T-helper 1 cell treated with Interleukin-12 subunit alpha and Interleukin-12 subunit beta and Interleukin-4 antibody, amounts not matched to agents 30 μg/mL and 1 μg/mL, for 36 hours (primary cell): ENCODE measurements around the gene BRF1.

Source experiments
- H3K27ac Mint-ChIP-seq: one replicate; pipeline ENCODE4 v1.8.0; 2021; ENCODE audit warnings: mild to moderate bottlenecking, mixed read lengths
- H3K27me3 Mint-ChIP-seq: one replicate; pipeline ENCODE4 v1.8.0; 2021; ENCODE audit warnings: low read depth, mixed read lengths
- H3K36me3 Mint-ChIP-seq: one replicate; pipeline ENCODE4 v1.8.0; 2021; ENCODE audit warnings: low read depth, mixed read lengths
- H3K4me1 Mint-ChIP-seq: one replicate; pipeline ENCODE4 v1.8.0; 2021; ENCODE audit warnings: low read depth, mixed read lengths
- H3K4me3 Mint-ChIP-seq: one replicate; pipeline ENCODE4 v1.8.0; 2021; ENCODE audit warnings: mild to moderate bottlenecking, moderate library complexity, mixed read lengths
- H3K9me3 Mint-ChIP-seq: one replicate; pipeline ENCODE4 v1.8.0; 2021; ENCODE audit warnings: mixed read lengths

Gene BRF1

DNA sequence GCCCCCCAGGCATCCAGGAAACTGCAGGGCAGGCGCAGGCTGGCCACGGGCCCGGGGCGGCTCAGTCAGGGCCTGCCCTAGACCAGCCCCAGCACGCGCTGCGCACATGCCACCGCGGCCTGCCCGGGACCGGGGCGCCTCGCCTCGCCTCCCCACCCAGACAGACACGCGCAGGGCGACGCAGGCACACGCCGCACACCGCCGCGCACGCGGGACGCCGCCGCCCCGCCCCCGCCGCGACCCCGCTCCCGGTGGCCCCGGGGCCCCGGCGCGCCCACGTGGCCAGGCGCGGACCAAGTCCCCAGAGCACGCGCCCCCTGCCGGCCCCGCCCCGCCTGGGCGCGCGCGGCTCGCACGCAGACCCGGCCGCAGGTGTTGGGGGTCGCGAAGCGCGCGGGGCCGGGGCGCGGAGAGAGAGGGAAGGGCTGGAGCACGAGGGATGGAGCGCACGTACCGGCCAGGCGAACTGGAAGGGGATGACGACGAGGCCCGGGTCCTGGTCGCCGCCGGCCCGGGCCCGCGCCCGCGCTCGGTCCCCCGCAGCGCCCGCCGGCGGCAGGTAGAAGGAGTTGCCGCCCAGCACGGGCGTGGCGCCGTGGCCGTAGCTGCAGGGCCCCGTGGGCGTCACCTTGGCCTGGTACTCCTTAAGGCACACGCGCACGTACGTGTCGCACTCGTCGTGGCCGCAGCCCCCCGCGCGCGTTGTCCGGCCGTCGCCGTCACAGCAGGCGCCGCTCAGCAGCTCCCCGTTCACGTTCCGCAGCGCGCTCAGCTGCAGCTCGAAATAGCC is 133.3 kb downstream of the BRF1 start:
- Mint-ChIP-seq H3K27ac (no peak overlapping the region), H3K4me3 (peak overlapping the region; percentile 14), H3K4me1 (peaks cover 11% of the 10 kb centered on the region), H3K9me3 (no peaks in the 10 kb centered on the region), H3K27me3 (peaks cover 20% of the 10 kb centered on the region), H3K36me3 (no peaks in the 10 kb centered on the region)

DNA sequence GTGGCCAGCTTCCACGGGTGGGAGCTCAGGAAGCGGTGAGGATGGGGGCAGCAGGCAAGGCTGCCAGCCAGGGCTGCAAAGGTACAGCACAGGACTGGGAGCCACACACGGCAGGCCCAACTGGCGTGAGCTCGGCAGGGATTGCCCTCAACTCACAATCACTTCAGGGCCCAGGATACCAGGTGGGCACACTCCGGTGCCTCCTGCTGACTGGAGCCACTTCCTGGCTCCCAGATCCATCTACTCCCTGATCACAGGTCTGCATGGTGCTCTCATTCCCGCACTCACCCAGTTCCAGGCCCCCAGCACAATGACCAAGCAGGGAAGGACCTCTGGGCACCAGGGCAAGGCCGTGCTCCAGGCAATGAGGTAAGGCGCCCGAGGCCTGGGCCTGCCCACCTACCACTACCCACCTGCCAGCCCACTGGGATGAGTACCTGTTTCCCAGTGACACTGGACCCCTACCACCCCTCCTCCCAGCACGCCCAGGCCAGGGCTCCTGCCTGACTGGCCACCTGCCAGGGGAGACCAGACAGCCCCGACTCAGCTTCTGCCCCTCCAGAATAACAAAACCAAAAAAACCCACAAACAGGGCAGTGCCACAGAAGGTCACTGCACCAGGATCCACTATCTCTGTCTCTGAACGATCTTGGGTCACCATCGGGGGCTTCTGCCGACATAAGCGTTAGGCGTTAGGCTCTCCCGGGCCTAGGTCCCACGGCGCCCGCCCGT is 134.1 kb downstream of the BRF1 start:
- no peak overlapping the region for H3K27ac Mint-ChIP-seq
- H3K27me3 Mint-ChIP-seq = peaks cover 17% of the 10 kb centered on the region
- H3K4me1 Mint-ChIP-seq = peaks cover 9% of the 10 kb centered on the region
- no peaks in the 10 kb centered on the region for H3K36me3 Mint-ChIP-seq
- no peaks in the 10 kb centered on the region for H3K9me3 Mint-ChIP-seq
- H3K4me3 Mint-ChIP-seq = peak overlapping the region; percentile 14

DNA sequence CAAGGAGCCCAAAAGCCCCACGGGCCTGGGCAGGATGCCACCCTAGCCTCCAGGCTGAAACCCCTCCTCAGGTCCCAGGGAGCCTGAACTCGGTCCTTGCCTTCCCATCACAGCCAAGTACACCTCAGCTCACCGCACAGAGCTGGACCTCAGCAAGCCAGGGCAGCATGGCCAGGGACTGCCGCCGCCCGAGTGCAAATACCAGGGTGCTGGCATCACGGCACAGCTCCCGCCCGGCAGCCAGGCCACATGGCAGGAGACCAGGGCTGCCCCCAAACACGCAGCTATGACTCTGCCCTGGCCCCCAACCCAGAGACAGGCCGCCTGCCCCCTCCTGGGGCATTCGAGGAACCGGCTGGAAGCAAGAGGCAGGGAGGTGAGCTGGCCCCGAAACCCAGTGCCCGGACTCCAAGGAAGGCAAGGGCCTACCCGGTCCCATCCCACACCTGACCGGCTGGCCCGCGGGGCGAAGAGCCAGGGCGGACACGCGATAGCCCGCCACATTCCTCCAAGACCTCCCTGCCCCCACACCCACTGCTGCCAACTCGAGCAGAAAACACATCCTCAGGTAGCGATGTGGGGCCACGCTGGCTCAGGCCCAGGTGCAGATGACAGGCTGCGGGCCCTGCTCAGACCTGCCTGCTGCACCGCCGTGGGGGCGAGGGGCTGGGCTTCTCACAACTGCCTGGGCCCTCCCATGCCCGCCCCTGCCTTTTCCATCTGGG is 134.9 kb downstream of the BRF1 start:
- H3K4me3 Mint-ChIP-seq = no peak overlapping the region
- H3K27me3 Mint-ChIP-seq = peaks cover 17% of the 10 kb centered on the region
- peaks cover 9% of the 10 kb centered on the region for H3K4me1 Mint-ChIP-seq
- H3K27ac Mint-ChIP-seq = no peak overlapping the region
- H3K36me3 Mint-ChIP-seq = no peaks in the 10 kb centered on the region
- no peaks in the 10 kb centered on the region for H3K9me3 Mint-ChIP-seq

DNA sequence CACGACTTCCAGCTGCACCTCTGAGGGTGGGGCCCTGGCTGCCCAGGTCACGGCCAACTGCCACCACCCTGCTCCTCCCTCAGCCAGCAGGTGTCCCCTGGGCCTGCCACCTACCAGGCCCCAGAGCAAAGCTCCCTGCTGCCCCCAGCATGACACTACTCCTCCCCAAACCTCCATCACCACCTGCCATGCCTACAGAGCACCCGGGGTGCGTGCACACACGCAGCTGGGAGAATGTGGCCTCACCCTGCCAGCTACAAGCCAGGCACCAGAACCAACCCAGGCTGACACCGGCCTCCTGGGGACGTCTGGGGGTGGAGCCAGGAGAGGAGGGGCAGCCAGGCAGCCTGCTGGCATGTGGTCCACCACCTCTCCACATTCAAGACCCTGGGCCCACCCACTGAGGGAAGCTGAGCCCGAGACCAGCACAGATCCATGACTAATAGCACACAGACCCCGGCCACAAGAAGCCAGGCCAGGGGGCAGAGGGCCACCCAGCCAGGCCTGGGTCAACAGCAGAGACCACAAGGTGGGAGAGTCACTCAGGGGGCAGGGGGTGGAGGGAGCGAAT is 135.6 kb downstream of the BRF1 start:
- H3K27me3 Mint-ChIP-seq = peaks cover 17% of the 10 kb centered on the region
- H3K27ac Mint-ChIP-seq = no peak overlapping the region
- H3K4me1 Mint-ChIP-seq = peaks cover 5% of the 10 kb centered on the region
- no peak overlapping the region for H3K4me3 Mint-ChIP-seq
- H3K9me3 Mint-ChIP-seq = no peaks in the 10 kb centered on the region
- no peaks in the 10 kb centered on the region for H3K36me3 Mint-ChIP-seq

DNA sequence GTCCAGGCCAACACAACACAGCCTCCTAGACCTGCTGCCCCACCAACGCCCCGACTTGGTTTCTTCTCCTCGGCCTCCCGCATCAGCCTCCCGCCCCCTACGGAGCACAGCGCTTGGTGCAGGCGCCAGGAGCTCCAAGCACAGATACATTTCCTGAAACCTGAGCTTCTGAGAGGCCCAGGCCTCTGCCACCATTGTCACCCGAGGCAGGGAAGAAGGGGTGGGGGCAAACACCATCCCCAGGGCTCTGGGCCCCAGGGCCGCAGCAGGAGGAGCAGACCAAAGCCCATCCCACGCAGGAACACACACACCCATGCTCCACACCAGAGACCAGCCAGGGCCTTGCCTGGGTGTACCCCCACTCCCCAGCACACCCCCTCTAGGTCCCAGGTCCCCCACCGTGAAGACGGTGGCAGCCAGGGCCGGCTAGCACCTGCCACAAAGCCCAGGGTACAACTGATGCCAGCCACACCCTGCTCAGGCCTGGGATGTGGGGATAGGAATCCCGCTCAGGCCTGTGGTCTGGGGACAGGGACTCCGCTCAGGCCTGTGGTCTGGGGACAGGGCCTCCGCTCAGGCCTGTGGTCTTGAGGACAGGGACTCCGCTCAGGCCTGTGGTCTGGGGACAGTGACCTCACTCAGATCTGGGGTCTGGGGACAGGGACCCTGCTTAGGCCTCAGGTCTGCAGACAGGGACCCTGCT is 137.6 kb downstream of the BRF1 start:
- Mint-ChIP-seq H3K36me3 (no peaks in the 10 kb centered on the region), H3K9me3 (no peaks in the 10 kb centered on the region), H3K4me3 (no peak overlapping the region), H3K4me1 (no peaks in the 10 kb centered on the region), H3K27me3 (peaks cover 8% of the 10 kb centered on the region), H3K27ac (no peak overlapping the region)

DNA sequence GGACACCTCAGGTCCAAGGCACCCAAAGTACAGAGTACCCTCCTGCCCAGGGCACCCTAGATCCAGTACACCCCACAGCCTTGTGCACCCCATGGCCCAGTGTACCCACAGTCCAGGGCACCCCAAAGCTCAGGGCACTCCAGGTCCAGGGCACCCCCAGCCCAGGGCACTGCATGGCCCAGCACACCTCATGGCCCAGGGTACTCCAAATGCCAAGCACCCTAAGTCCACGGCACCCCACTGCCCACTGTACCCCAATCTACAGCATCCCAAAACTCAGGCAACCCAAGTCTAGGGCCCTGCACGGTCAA is 138.2 kb downstream of the BRF1 start:
- Mint-ChIP-seq H3K4me1 (no peaks in the 10 kb centered on the region), H3K27me3 (peaks cover 8% of the 10 kb centered on the region), H3K4me3 (no peak overlapping the region), H3K36me3 (no peaks in the 10 kb centered on the region), H3K27ac (no peak overlapping the region), H3K9me3 (no peaks in the 10 kb centered on the region)

DNA sequence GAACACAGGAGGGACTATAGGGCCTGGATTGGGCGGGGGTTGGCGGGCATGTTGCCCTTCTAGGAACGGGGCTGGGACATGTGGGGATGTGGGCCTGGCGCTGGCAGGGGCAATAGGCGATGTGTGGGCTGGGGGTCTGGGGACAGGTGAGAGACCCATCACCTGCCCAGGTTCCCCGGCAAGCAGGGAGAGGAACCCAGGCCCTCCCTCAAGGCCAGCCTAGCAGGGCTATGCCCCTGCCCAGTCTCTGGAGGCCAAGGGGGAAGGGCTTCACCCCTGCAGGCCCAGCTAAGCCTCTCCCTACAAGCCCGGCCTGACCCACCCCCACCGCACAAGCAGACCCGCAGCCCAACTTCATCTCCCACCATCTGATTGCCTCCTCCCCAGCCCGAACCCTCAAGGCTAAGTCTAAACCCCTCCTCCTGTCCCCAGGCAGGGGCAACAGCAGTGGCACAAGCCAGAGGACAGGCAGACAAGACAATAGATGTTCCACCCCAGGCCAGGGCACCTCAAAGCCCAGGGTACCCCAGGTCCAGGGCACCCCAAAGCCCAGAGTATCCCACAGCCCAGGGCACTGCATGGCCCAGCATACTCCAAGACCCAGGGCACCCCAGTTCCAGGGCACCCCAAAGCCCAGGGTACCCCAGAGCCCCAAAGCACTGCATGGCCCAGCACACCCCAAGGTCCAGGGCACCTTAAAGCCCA is 138.7 kb downstream of the BRF1 start:
- Mint-ChIP-seq H3K27ac (no peak overlapping the region), H3K36me3 (no peaks in the 10 kb centered on the region), H3K9me3 (no peaks in the 10 kb centered on the region), H3K27me3 (peaks cover 8% of the 10 kb centered on the region), H3K4me1 (no peaks in the 10 kb centered on the region), H3K4me3 (no peak overlapping the region)

DNA sequence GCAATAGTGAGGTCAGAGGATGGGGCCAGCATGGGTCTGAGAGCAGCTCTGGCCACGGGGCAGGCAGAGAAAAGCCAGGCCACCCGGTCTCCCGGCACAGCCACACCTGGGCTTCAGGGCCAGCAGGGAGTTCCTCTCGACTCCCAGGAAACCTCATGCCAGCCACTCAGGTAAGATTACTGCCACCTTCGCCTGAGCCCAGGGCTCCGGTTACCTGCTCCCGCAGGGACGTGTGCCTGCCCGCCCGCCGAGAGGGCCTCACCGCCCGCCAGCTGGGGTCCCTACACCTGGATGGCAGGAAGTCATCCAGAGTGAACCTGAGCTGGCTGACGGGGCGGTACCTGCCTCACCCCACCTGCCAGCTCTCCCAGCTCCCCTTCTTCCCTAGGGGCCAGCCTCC is 139.5 kb downstream of the BRF1 start:
- Mint-ChIP-seq H3K4me3 (no peak overlapping the region), H3K27ac (no peak overlapping the region), H3K36me3 (no peaks in the 10 kb centered on the region), H3K27me3 (peaks cover under 1% of the 10 kb centered on the region), H3K9me3 (no peaks in the 10 kb centered on the region), H3K4me1 (no peaks in the 10 kb centered on the region)

DNA sequence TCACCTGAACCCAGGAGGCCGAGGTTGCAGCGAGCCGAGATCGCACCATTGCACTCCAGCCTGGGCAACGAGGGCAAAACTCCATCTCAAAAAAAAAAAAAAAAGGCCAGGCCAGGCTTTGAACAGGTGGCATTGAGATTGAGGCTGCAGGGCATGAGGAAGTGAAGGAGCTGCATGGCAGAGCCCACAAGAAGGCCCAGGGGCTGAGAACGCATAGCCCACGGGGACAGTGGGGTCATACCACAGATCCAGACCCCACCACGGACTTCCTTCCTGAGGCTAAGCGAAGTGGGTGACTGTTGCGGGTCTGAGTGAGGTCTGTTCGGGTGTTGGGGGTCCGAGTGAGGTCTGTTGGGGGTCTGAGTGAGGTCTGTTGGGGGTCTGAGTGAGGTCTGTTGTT is 140.0 kb downstream of the BRF1 start:
- H3K4me3 Mint-ChIP-seq = no peak overlapping the region
- no peaks in the 10 kb centered on the region for H3K4me1 Mint-ChIP-seq
- no peaks in the 10 kb centered on the region for H3K36me3 Mint-ChIP-seq
- H3K27me3 Mint-ChIP-seq = no peaks in the 10 kb centered on the region
- no peaks in the 10 kb centered on the region for H3K9me3 Mint-ChIP-seq
- H3K27ac Mint-ChIP-seq = no peak overlapping the region

DNA sequence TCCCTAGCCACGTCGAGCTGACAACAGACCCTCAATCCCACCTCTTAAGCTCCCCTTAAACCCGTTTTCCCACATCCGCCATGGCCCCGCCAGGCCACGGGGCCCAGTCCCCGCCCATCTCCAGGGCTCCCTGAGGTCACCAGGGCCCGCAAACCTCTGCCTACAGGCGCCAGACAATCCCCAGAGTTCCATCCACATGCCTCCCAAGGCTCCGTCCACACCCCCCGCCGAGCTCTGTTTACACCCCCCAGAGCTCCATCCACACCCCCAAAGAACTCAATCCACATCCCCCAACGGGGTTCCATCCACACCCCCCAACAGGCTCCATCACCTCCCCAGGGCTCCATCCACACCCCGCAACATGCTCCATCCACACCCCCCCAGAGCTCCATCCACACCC is 141.5 kb downstream of the BRF1 start:
- Mint-ChIP-seq H3K9me3 (no peaks in the 10 kb centered on the region), H3K4me1 (no peaks in the 10 kb centered on the region), H3K4me3 (no peak overlapping the region), H3K27ac (no peak overlapping the region), H3K27me3 (no peaks in the 10 kb centered on the region), H3K36me3 (no peaks in the 10 kb centered on the region)
